HS-5 (cell line): ENCODE data around the gene MRM3.
"Not testable (repeated sequence)": the region's sequence is repeated elsewhere in the genome, so short reads cannot be mapped to it uniquely, and the experiment has no call there.

Experiments used
- DNase-seq: peaks from one replicate; pipeline ENCODE4 v3.0.0-alpha.2; 2012; ENCODE audit warnings: low read depth

MRM3 gene

DNA sequence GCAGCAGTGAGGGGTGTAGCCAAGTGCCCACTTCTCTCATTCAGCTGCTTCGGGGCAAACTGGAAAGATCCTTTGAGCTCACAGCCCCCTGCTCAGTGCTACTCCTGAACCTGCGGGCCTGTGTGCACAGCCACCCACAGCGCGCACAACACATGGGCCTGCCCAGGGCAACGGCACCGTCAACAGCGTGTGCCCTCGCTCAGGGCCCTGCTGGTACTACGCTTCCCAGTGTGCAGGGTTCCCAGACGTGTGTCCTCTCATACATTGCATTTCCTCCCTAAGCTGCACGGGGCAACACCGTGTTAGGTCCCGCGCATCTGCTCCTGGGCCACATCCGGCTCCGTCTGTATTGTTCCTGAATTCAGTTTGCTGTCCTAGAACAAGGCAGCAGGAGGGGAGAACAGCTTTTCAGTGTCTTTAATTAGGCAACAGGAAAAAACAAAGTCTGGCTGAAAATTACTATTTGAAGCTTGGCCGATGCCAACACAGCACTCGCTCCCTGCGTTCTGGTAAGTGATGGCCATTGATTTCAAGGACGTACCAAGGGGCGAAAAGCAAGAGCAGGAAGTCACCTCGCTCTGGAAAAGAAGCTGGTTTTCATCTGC is 15.2 kb downstream of the MRM3 start:
- no peak for DNase-seq

DNA sequence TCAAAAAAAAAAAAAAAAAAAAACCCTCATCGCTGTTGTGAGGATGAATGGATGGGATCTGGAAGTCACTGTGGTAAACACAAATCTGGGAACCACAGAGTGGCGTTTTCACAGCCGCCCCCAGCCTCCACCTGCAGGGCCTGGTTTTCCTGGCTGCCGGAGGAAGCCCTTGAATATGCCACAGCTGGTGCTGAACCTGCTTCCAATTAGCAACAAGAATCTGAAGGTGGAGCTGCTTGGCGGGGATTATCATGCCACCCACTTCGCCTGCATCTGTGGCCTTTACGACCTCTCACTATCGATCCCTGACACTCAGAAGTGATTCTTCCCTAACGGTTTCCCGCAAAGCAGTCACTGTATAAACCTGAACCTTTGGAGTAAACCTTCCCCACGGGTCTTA is 16.1 kb downstream of the MRM3 start:
- no peak for DNase-seq

DNA sequence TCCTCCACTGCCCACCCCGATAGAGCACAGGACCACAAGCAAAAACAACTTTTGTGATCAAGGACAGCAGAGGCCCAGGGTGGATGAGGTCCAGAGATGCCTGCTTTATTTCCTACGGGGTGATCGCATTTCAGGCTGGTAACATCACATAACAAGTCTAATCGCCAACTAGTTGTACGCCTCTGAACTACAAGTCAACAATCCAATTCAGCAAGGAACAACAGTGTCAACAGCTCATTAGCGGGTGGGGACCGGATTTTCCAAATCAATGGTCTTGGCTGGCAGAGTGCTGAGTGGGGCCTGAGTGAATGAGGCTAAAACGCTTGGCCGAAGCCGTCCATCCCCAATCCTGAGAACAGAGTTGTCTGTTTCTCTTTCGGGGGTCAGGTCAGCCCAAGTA is 17.1 kb downstream of the MRM3 start:
- no peak for DNase-seq

DNA sequence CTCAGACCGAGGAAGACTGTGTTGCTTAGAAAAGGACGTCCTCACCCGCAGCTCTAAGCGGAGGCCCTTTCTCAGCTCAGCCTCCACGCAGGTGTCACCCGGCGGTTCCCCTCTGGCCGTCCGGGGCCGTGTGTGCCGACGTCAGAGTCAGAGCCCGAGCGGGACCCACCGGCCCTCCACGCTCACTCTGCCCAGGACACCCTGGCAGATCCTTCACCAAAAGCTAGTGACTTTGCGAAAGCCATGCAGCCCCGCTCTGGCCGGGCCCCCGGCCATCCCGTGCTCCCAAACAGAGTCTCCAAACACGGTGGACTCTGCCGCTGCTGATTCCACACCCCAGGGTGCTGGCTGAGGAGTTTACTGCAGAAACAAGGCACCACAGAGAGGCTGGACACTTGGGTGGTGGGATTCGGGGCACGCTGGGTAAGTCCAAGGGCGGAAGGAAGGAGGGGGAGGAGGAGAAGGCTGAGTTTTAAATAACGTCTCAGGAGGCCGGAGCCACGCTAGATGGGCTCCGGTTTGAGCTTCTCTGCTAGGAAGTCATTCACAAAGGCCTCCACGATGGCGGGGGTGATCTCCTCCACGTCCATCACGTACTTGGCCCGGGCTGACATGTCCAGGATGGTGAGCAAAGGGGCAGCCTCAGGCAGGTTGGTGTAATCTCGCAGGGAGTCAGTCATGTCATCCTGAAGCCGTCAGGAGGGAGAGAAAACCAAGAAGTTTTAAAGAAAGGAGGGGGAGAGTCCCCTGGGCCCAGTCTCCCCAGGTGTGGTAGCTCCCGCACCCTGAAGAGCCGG is 18.5 kb downstream of the MRM3 start:
- no peak for DNase-seq

DNA sequence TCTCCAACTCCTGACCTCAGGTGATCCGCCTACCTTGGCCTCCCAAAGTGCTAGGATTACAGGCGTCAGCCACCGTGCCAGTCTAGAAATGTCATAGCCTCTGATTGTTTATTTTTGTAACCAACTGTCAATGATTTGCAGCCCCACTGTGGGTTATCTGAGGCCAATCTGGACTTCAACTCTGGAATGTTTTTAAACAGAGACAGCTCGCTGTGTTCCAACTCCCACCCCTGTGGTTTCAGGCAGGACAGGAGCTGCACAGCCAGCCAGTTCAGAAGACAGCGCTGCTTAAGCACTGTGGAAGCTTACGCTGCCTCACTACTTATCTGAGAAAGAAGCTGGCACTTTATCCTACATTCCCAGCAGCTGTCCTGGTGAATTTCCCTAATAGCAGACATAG is 19.5 kb downstream of the MRM3 start:
- DNase-seq = no peak

DNA sequence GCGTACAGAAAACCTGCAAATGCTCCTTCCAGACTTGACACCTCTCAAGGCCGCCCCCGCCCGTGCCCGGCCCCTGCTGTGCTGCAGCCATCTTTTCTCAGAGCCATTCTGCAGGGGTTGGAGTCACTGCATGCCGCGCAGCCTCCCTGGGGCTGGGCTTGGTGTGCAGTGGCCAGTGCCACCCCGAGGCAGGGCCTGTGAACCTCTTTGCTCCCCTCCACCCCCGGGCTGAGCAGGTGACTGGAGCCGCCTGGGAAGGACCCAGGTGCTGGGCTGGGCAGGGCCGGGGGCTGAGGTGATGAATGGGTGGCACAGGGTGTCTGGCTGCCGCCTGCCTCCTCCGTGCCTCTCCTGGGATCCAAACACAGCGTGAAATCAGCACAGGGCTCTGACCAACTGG is 20.3 kb downstream of the MRM3 start:
- no peak for DNase-seq

DNA sequence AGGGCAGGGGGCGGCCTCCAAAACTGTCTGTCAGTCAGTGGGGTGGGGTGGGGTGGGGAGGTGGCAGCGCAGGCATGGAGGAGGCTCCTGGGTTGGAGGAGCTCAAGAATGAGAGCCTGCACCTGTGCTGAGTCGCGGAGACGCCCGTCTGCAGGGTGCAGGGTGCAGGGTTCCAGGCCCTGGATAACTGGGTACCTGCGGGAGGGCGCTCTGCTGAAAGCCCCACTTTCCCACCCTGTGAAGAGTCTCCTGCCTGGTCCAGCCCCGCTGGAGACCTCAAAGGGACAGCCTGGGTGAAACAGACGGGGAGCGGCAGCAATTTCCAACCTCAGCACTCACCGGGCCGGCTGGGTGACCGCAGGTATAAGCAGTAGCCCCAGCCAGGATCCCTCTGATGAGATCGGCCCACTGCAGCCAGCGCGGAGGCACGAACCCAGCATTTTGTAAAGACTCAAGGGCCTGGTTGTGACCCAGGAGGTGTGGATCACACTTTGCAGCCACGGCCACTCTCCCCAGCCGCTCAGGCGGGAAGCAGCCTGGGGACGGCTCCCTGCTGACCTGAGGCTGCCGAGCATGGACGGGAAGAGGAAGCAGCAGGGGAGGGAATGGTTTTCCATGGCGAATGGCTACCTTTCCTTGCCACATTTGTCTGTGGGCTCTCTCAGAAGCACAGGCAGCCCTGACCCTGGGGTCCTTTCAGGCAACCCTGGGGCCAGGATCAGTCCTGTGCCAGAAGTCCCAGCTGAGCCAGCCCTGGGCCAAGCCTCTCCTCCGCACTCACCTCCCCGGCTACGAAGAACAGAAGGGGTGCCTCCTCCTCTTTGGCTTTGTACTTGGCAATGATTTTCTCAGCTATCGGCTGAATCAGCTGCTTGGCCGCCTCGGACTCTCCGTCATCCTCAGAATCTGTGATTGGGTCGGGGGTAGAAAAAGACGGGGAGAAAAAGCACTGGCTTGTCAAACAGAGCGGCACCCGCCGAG is 21.0 kb downstream of the MRM3 start:
- no peak for DNase-seq

DNA sequence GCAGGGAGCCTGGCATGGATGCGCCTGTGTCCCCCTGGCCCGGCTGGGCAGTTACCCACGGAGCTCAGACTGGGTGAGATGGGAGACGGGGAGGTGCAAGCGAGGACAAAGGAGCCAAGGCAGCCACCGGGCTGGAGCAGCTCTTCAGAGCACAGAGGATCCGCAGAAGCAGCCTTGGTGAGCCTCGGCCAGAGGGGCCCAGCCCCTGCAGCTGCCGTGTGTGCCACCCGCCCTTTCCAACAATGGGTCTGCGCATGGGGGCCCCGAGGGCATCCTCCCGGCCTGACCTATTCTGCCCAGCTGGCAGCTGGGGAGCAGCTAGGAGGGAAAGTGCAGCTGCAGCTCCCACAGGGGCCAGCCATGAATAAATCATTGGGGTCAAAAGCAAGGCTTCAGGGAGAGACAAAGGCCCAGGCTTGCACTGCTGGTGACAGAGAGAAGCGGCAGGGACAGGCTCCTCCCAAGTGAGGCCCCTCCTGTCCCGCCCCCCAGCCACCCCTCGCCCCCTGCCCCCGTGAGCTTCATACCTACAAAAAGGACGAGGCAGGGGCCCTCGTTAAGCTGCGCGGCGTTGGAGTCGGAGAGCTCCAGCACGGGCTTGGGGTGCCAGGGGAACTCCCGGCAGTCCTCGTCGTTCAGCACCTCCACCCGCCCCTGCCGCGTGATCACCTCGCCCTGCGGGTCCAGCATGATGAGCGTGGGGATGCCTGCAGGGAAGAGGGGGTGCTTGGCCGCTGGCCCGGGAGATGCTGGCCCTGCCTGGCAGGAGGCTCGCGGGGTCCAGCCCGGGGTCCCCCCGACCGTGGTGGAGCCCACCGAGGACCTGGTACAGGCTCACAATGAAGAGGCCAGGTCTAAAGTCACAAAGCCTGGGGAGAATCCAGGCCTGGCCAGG is 22.6 kb downstream of the MRM3 start:
- no peak for DNase-seq

DNA sequence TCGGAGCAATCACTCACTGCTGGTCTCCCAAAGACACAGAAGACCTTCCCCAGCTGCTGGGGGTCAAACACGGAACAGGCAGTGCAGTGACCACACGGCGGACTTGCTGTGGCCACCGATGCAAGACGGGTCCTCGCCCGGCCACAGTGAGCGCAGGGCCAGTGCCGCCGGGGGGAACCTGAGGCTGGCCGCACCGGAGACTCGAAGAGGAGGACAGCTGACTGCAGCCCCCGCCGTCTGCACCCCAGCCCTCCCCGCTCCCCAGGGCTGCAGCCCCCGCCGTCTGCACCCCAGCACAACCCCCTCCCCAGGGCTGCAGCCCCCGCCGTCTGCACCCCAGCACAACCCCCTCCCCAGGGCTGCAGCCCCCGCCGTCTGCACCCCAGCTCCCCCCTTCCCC is 23.7 kb downstream of the MRM3 start:
- DNase-seq = not testable (repeated sequence)

DNA sequence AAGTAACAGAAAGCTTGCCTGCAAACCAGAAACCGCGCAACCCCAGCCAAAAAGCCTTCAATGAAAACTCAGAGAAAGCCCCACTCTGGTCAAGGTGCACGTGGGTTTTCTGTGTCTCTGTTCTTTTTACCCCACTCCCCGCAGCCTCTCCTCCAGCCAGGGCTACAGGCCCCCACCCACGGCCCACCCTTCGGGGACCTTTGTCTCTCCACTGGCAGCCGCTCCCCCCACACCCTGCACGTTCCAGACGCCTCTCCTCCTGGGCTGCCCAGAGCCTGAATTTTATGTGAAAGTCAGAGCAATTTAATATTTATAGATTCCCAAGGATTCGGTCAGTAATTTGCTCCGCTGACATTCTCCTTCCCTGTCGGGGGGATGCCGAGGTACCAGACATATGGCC is 24.2 kb downstream of the MRM3 start:
- DNase-seq = no peak

DNA sequence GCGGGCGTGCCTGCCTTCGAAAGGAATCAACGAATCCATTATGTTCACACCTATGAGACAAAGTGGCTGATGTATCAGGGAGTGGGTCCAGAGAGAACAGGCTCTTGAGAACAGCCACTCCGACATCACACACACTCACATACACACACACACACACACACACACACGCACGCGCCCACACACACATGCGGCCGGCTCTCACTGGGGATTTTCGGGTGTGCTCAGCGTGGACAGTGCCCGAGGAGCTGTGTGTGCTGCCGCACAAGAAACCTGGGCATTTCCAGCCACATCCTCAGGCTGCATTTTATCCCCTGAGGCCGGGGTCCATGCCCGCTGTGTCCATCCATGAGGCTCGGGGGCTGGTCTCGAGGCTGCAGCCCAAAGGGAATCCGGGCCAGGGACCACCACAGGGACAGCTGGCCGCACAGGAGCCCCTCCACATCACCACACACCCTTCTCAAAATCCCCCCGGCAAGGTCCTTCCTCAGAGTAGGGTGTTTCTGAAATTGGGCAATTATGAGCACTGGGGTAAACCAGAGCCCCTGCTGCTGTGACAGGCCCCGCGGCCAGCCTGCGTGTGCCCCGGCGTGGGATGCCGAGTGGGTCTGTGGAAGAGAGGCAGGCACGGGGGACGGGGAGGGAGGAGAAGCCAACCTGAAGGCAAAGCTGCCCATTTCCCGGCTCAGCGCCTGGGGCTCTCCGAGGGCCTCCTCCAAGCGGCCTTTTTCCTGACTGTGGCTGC is 24.8 kb downstream of the MRM3 start:
- DNase-seq = no peak

DNA sequence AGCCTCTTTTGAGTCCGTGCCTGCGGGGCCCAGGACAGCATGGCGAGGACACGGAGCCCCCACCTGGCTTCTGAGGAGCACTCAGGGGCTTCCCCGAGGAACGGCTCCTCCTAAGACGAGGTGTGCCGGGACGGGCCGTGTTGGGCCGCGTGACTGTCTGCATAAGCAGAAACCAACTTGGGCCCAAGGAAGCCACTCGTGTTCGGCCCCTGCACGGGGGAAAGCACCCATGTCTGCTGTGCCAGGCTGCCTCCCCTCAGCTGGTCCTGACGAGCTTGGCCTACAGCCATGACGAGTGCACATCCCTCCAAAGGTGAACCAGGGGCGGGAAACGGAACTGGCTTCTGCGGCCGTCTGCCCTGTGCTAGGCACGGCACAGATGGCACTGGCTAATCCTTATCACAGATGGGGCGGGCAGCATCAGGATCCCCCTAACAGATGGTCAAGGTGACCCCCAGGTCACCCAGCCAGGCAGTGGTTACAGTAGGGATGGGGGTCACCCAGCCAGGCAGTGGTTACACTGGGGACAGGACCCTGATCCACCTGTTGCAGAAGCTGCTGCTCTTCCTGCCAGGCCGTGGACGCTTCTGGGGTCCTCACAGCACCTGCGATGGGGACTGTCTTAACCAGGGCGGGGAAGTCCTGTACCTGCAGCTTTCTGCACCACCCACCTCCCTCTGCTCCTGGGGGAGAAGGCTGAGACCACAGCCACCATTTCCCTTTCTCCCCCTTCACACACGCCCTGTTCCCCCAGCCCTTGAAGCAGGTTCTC is 25.6 kb downstream of the MRM3 start:
- DNase-seq = no peak

DNA sequence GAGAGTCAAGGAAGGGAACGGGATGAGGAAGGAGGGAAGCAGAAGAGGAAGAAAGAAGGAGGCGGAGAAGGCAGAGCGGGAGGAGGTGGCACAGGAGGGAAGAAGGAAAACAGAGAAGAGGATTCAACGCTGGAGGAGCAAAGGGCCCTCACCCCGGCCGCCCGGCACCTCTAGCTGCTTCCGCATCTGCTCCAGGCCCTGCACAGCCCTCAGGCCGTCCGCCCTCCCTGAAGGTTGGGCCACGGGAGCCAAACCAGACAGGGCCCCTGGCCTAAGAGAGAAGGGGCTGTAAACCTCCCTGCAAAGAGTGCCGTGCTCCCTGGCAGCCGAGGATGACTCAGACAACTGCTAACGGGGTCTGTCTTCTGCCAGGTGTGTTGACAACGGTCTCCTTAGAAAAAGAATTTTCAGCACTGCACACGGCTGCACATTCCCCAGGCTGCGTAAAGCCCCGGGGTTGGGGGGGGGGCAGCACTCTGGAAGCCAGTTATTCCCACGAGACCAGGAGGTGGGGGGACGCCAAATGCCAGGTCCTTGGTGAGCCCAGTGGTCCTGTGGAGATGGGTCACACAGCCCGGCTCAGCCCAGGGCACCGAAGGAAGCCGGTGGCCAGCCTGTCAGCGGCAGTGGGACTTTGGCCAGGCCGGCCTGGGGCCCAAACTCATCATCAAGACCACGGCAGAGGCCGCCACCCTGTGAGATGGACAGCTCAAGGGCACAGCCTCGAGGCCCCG is 29.1 kb downstream of the MRM3 start:
- no peak for DNase-seq

DNA sequence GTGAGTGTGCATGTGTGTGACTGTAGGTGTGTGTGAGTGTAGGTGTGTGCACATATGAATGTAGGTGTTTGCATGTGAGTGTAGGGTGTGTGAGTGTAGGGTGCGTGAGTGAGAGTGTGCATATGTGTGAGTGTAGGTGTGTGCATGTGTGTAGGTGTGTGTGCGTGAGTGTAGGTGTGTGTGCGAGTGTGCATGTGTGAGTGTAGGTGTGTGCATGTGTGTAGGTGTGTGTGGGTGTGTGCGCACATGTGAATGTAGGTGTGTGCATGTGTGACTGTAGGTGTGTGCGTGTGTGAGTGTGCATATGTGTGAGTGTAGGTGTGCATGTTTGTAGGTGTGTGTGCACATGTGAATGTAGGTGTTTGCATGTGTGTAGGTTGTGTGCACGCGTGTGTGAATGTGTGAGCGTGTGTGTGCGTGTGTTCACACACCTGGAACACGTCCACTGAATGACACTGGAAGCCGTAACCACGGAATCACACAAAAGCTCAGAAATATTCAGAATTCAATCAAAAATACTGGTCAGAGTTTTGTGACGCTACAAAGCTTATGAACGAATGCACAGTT is 30.6 kb downstream of the MRM3 start:
- no peak for DNase-seq

DNA sequence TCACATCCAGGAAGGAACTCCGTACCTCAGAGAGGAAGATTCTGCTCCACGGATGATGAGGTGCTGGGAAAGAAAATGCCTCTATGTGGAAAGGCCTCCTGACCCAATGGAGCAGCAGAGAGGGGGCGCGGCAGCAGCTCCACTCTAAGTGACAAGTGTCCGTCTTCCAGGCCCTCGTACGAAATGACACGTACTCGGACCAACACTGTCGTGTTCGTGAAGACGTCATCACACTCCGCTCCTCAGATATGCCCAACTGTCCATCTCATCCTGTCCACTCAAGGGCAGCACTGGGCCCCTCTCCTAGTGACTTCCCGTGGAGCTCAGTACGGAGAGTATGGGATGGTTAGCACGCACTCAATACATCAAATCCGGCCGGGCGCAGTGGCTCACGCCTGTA is 32.2 kb downstream of the MRM3 start:
- DNase-seq = no peak

DNA sequence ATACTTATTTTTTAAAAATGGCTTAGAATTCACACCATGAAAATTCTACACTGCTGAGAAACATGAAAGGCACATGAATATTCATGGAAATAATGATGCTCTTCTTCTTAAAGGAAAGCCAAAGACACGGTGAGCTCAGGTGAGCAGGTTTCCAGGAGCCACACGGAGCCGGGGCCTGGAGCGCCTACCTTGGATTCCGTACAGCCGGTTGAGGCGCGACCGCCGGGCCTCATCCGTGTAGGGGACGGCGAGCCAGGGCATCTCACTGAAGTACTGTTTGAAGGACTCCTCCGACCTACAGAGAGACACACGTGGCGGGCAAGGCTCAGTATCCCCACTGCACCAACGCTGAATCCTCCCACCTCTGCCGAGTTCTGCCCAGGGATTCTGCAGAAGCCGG is 37.1 kb downstream of the MRM3 start:
- DNase-seq = no peak

DNA sequence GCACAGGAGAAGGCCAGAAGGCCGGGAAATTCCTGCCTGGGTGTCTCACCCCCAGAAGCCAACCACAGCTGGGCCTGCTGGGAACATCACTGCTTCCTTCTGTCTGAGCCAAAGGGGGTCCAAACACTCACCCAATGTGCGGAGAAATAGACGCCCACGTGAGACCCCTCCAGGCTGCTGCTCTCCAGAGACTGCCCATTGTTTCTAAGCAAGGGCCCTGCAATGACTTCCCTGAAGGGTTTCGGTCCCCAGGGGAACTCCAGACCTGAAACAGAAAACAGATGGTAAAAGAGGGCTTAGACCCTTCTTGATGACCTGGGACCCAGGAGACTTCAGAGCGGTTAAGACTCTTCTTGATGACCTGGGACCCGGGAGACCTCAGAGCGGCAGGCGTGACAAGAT is 41.3 kb downstream of the MRM3 start:
- DNase-seq = no peak

DNA sequence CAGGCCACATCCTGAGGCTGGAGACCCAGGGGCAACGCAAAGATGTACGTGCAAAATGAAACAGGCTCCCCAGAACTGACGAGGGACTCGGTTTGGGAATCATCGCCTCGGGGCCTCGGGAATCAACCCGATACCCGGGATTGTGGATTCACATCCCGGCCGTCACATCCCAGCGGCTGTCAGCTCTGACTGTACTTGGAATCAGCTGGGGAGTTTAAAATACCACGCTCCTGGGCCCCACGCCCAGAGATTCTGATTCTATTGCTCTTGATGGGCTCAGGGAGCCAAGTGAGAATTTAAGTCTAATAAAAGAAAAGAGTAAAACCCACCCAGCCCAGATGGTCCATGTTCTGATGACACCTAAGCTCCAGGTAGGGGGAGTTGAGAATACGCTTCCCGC is 42.2 kb downstream of the MRM3 start:
- no peak for DNase-seq

DNA sequence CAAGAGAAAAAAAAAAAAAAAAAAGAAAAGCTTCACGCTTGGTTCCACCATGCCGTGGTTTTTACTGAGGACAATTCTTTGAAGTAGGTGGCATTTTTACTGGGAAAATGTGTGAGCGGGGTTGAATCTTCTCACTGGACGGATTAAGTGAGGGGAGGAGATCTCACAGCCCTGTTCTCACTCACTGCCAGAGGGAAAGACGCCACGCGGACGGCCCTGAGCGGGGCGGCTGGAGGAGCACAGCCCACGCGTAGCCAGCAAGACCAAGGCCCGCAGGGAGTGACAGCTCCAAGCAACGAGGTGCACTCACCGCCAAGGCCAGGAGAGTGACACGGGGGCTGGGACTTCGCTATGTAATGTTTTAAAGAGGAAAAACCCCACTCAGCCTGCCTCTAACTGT is 43.1 kb downstream of the MRM3 start:
- no peak for DNase-seq
